ENCODE measurements around the gene POLR2L. TPM values are rescaled to one million over a fixed set of nuclear protein-coding genes. Genes with fewer than 3 reads are reported as not detected.

The POLR2L gene
- total and polyA plus RNA-seq, 2 of the 13 experiments (the other 11 are each of a cell fraction or from before 2014, with no cell fraction given): 104 to 114 TPM

DNA sequence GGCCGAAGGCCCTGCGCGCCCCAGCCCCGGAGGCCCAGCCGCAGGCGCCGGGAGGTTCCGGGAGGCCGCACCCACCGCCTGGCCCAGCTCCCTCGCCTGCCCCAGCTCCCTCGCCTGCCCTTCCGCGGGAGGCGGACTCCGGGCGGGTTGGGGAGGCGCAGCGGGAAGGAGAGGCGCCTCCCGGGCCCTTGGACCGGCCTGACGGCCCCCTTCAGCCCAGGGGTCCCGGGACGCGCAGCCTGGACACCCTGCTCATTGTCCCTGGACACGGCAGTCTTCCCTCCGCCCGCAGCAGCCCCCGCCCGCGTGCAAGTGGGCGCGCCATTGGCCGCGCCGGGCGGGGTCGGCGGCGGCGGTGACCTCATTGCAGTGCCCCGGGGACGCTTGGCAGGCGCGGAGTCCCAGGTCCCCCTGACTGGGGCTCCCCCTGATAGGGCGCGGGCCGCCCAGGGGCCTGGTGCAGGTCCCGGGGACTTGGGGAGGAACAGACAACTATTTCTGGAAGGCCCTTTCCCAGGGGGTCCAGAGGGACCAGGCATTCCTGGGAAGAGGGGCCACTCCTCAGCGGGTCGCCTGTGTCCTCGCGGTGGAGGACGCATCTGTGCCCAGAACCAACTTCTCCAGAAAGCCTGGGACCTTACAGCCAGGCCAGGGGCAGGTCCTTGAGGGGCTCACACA, 9.1 kb downstream of the POLR2L start (continued):
- TF ChIP-seq, protein P1, sequence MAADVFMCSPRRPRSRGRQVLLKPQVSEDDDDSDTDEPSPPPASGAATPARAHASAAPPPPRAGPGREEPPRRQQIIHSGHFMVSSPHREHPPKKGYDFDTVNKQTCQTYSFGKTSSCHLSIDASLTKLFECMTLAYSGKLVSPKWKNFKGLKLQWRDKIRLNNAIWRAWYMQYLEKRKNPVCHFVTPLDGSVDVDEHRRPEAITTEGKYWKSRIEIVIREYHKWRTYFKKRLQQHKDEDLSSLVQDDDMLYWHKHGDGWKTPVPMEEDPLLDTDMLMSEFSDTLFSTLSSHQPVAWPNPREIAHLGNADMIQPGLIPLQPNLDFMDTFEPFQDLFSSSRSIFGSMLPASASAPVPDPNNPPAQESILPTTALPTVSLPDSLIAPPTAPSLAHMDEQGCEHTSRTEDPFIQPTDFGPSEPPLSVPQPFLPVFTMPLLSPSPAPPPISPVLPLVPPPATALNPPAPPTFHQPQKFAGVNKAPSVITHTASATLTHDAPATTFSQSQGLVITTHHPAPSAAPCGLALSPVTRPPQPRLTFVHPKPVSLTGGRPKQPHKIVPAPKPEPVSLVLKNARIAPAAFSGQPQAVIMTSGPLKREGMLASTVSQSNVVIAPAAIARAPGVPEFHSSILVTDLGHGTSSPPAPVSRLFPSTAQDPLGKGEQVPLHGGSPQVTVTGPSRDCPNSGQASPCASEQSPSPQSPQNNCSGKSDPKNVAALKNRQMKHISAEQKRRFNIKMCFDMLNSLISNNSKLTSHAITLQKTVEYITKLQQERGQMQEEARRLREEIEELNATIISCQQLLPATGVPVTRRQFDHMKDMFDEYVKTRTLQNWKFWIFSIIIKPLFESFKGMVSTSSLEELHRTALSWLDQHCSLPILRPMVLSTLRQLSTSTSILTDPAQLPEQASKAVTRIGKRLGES (CRISPR knock-in tag; IDR thresholded peaks at IDR 0.05; ENCODE audit: borderline replicate concordance): no peak
- TF ChIP-seq, protein P2, sequence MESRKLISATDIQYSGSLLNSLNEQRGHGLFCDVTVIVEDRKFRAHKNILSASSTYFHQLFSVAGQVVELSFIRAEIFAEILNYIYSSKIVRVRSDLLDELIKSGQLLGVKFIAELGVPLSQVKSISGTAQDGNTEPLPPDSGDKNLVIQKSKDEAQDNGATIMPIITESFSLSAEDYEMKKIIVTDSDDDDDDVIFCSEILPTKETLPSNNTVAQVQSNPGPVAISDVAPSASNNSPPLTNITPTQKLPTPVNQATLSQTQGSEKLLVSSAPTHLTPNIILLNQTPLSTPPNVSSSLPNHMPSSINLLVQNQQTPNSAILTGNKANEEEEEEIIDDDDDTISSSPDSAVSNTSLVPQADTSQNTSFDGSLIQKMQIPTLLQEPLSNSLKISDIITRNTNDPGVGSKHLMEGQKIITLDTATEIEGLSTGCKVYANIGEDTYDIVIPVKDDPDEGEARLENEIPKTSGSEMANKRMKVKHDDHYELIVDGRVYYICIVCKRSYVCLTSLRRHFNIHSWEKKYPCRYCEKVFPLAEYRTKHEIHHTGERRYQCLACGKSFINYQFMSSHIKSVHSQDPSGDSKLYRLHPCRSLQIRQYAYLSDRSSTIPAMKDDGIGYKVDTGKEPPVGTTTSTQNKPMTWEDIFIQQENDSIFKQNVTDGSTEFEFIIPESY (CRISPR knock-in tag; IDR thresholded peaks at IDR 0.05): no peak
- no peak; the same call in 1 of the 2 replicates for TF ChIP-seq MAF1 (CRISPR knock-in tag; IDR thresholded peaks at IDR 0.05; ENCODE audit: borderline replicate concordance)
- no peak; a peak in 1 of 4 replicates for TF ChIP-seq POLR2A (IDR thresholded peaks at IDR 0.05; ENCODE audit: insufficient read depth in 1 of 2, low read depth in 2 of 2, low read length in 2 of 2)
- TF ChIP-seq, protein P3, sequence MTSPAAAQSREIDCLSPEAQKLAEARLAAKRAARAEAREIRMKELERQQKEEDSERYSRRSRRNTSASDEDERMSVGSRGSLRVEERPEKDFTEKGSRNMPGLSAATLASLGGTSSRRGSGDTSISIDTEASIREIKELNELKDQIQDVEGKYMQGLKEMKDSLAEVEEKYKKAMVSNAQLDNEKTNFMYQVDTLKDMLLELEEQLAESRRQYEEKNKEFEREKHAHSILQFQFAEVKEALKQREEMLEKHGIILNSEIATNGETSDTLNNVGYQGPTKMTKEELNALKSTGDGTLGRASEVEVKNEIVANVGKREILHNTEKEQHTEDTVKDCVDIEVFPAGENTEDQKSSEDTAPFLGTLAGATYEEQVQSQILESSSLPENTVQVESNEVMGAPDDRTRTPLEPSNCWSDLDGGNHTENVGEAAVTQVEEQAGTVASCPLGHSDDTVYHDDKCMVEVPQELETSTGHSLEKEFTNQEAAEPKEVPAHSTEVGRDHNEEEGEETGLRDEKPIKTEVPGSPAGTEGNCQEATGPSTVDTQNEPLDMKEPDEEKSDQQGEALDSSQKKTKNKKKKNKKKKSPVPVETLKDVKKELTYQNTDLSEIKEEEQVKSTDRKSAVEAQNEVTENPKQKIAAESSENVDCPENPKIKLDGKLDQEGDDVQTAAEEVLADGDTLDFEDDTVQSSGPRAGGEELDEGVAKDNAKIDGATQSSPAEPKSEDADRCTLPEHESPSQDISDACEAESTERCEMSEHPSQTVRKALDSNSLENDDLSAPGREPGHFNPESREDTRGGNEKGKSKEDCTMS (CRISPR knock-in tag; conservative IDR thresholded peaks at IDR 0.05): no peak
- TF ChIP-seq ZNF337 (CRISPR knock-in tag; IDR thresholded peaks at IDR 0.05; ENCODE audit: borderline replicate concordance, low read depth): no peak
- no peak for TF ChIP-seq CREB3 (CRISPR knock-in tag; IDR thresholded peaks at IDR 0.05)
- TF ChIP-seq ZNF138 (CRISPR knock-in tag; IDR thresholded peaks at IDR 0.05; ENCODE audit: low read depth): no peak
- no peak for TF ChIP-seq NFYB (CRISPR knock-in tag; IDR thresholded peaks at IDR 0.05)
- TF ChIP-seq ZNF503 (CRISPR knock-in tag; IDR thresholded peaks at IDR 0.05): no peak
- TF ChIP-seq GATAD1 (CRISPR knock-in tag; IDR thresholded peaks at IDR 0.05): no peak
- no peak for TF ChIP-seq ZFP37 (CRISPR knock-in tag; IDR thresholded peaks at IDR 0.05; ENCODE audit: borderline replicate concordance)
- TF ChIP-seq ZNF276 (CRISPR knock-in tag; IDR thresholded peaks at IDR 0.05; ENCODE audit: low read depth): no peak
- TF ChIP-seq ZFX (CRISPR knock-in tag; IDR thresholded peaks at IDR 0.05; ENCODE audit: low read depth): peak; percentile 2; the same call in 1 of the 2 replicates
- TF ChIP-seq, protein P4, sequence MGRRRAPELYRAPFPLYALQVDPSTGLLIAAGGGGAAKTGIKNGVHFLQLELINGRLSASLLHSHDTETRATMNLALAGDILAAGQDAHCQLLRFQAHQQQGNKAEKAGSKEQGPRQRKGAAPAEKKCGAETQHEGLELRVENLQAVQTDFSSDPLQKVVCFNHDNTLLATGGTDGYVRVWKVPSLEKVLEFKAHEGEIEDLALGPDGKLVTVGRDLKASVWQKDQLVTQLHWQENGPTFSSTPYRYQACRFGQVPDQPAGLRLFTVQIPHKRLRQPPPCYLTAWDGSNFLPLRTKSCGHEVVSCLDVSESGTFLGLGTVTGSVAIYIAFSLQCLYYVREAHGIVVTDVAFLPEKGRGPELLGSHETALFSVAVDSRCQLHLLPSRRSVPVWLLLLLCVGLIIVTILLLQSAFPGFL (CRISPR knock-in tag; IDR thresholded peaks at IDR 0.05): no peak
